Brain microvascular endothelial cell (primary cell): ENCODE data around the gene CFAP68.

Source experiments
- DNase-seq: peaks from one replicate; pipeline ENCODE4 v3.0.0-alpha.2; 2020
- H3K27ac ChIP-seq: fragments of 250-450 bp; sonication (Bioruptor Pico); 2 replicates; pipeline ENCODE4 v1.5.1; 2020; ENCODE audit warnings: mild to moderate bottlenecking, moderate library complexity
- H3K27me3 ChIP-seq: fragments of 250-450 bp; sonication (Bioruptor Pico); replicated peaks from 2 replicates; pipeline ENCODE4 v1.5.1; 2020; ENCODE audit warnings: mild to moderate bottlenecking
- H3K36me3 ChIP-seq: fragments of 250-450 bp; sonication (Bioruptor Pico); replicated peaks from 2 replicates; pipeline ENCODE4 v1.5.1; 2020; ENCODE audit warnings: mild to moderate bottlenecking
- H3K4me3 ChIP-seq: 2 replicates; pipeline ENCODE4 v1.5.1; 2011; ENCODE audit warnings: low read depth, mild to moderate bottlenecking, control low read depth, low read length, moderate library complexity
- in situ Hi-C: cut with HindIII; loops from 2 replicates; pipeline ENCODE4 v1.10.0; 2017; ENCODE audit warnings: low sequenced_read_pairs, low pct_ligation_motif_present
- TF ChIP-seq, protein P1 (sequence below): IDR thresholded peaks from 2 replicates; pipeline ENCODE4 v1.5.1; 2011; ENCODE audit warnings: low read depth, mild to moderate bottlenecking, moderate library complexity, low read length, control low read depth, inconsistent platforms; ENCODE audit errors: missing control alignments

CFAP68 gene

GRCh38 chr11:111933872-111934271, 54.5 kb downstream of the CFAP68 start:
- in situ Hi-C loops: no loop called here
- no peaks in the 10 kb centered on the region for H3K36me3 ChIP-seq
- H3K4me3 ChIP-seq: no peak overlapping the region
- no peak overlapping the region for H3K27ac ChIP-seq
- H3K27me3 ChIP-seq: no peaks in the 10 kb centered on the region
- TF ChIP-seq, protein P1, sequence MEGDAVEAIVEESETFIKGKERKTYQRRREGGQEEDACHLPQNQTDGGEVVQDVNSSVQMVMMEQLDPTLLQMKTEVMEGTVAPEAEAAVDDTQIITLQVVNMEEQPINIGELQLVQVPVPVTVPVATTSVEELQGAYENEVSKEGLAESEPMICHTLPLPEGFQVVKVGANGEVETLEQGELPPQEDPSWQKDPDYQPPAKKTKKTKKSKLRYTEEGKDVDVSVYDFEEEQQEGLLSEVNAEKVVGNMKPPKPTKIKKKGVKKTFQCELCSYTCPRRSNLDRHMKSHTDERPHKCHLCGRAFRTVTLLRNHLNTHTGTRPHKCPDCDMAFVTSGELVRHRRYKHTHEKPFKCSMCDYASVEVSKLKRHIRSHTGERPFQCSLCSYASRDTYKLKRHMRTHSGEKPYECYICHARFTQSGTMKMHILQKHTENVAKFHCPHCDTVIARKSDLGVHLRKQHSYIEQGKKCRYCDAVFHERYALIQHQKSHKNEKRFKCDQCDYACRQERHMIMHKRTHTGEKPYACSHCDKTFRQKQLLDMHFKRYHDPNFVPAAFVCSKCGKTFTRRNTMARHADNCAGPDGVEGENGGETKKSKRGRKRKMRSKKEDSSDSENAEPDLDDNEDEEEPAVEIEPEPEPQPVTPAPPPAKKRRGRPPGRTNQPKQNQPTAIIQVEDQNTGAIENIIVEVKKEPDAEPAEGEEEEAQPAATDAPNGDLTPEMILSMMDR: no peak
- no peak for DNase-seq

GRCh38 chr11:111934306-111934705, 55.0 kb downstream of the CFAP68 start:
- H3K27ac ChIP-seq: no peak overlapping the region
- in situ Hi-C loops: no loop called here
- no peak for DNase-seq
- no peaks in the 10 kb centered on the region for H3K36me3 ChIP-seq
- H3K4me3 ChIP-seq: no peak overlapping the region
- no peaks in the 10 kb centered on the region for H3K27me3 ChIP-seq
- TF ChIP-seq, protein P1: no peak
